GM19099 (cell line): ENCODE data around the gene MAP2K6.

ENCODE experiments used
- POLR2A ChIP-seq: IDR thresholded peaks from 3 replicates; pipeline ENCODE4 v1.6.1; 2011; ENCODE audit warnings: low read depth; ENCODE audit not compliant: insufficient read length; ENCODE audit errors: extremely low read depth

Gene MAP2K6

GRCh38 chr17:69462882-69463281 lies 48.4 kb downstream of the MAP2K6 start:
- no peak for TF ChIP-seq POLR2A

- no peak for TF ChIP-seq POLR2A
These were observed 52.0 kb downstream of the MAP2K6 start for GRCh38 chr17:69466451-69466850.

GRCh38 chr17:69466905-69467667 lies 52.6 kb downstream of the MAP2K6 start:
- no peak for TF ChIP-seq POLR2A

GRCh38 chr17:69468207-69468606 lies 53.7 kb downstream of the MAP2K6 start:
- no peak for TF ChIP-seq POLR2A

- TF ChIP-seq POLR2A, result no peak
These were observed 56.2 kb downstream of the MAP2K6 start for GRCh38 chr17:69470702-69471101.

- TF ChIP-seq POLR2A, result no peak
These were observed 56.9 kb downstream of the MAP2K6 start for GRCh38 chr17:69471406-69471805.

GRCh38 chr17:69473841-69474831 lies 59.6 kb downstream of the MAP2K6 start:
- TF ChIP-seq POLR2A, result no peak

GRCh38 chr17:69477204-69477902 lies 62.9 kb downstream of the MAP2K6 start:
- no peak for TF ChIP-seq POLR2A

GRCh38 chr17:69477903-69478266 lies 63.4 kb downstream of the MAP2K6 start:
- TF ChIP-seq POLR2A, result no peak

GRCh38 chr17:69478916-69479315 lies 64.4 kb downstream of the MAP2K6 start:
- no peak for TF ChIP-seq POLR2A

- TF ChIP-seq POLR2A, result no peak
These were observed 65.7 kb downstream of the MAP2K6 start for GRCh38 chr17:69480245-69480644.

- no peak for TF ChIP-seq POLR2A
These were observed 70.8 kb downstream of the MAP2K6 start for GRCh38 chr17:69485251-69485661.

GRCh38 chr17:69485901-69486643 lies 71.6 kb downstream of the MAP2K6 start:
- no peak for TF ChIP-seq POLR2A

GRCh38 chr17:69486779-69487637 lies 72.5 kb downstream of the MAP2K6 start:
- TF ChIP-seq POLR2A, result no peak

- no peak for TF ChIP-seq POLR2A
These were observed 74.8 kb downstream of the MAP2K6 start for GRCh38 chr17:69489313-69489712.
